K562 (cell line): Measurements from ENCODE around the gene HIKESHI. TPM values are rescaled to one million over a fixed set of nuclear protein-coding genes. Genes with fewer than 3 reads are reported as not detected.

Experiments used
- ARID1B ChIP-seq: fragments of 450-650 bp; IDR thresholded peaks from 2 replicates; pipeline ENCODE4 v1.6.1; 2016; ENCODE audit warnings: antibody characterized with exemption, mild to moderate bottlenecking, inconsistent platforms
- ATF3 ChIP-seq, 2 experiments: fragments of 450-650 bp in 1 of 2; sonication (generic) in 1 of 2; formaldehyde crosslinking in 1 of 2; IDR thresholded peaks in 1 of 2; conservative IDR thresholded peaks in 1 of 2; 2 replicates each; pipeline versions ENCODE4 v1.6.1 to v1.8.1; 2016 to 2023; ENCODE audit warnings: mild to moderate bottlenecking in 2 of 2, moderate library complexity in 2 of 2, inconsistent platforms in 1 of 2, missing genetic modification reagents in 1 of 2
- BACH1 ChIP-seq: fragments of 200-800 bp; sonication (Bioruptor generic); IDR thresholded peaks from 2 replicates; pipeline ENCODE4 v1.6.1; 2016; ENCODE audit warnings: missing genetic modification characterization, missing compliant biosample characterization
- C11orf30 ChIP-seq: fragments of 450-650 bp; IDR thresholded peaks from 2 replicates; pipeline ENCODE4 v1.6.1; 2016; ENCODE audit warnings: low read depth, mild to moderate bottlenecking
- CBFA2T2 ChIP-seq: fragments of 450-650 bp; conservative IDR thresholded peaks from 2 replicates; pipeline ENCODE4 v1.6.1; 2017; ENCODE audit warnings: mild to moderate bottlenecking
- CEBPG ChIP-seq, 3 experiments: fragments of 200-800 bp in 1 of 3; sonication (Bioruptor generic) in 1 of 3; sonication (generic) in 1 of 3; formaldehyde crosslinking in 1 of 3; IDR thresholded peaks in 2 of 3; conservative IDR thresholded peaks in 1 of 3; 2 replicates each; pipeline versions ENCODE4 v1.6.1 to v1.8.0; 2016 to 2022; ENCODE audit warnings: missing compliant biosample characterization in 2 of 3, missing genetic modification characterization in 2 of 3, mild to moderate bottlenecking in 1 of 3, missing genetic modification reagents in 1 of 3
- DDX20 ChIP-seq: fragments of 450-650 bp; IDR thresholded peaks from 2 replicates; pipeline ENCODE4 v1.6.1; 2016; ENCODE audit warnings: missing genetic modification characterization, low read depth, mild to moderate bottlenecking, missing compliant biosample characterization, moderate library complexity
- DIDO1 ChIP-seq: fragments of 450-650 bp; IDR thresholded peaks from 2 replicates; pipeline ENCODE4 v1.6.1; 2016; ENCODE audit warnings: low read depth, missing biosample characterization, missing genetic modification characterization
- DMBX1 ChIP-seq: fragments of 250-450 bp; sonication (Bioruptor Pico); IDR thresholded peaks from 2 replicates; pipeline ENCODE4 v1.8.0; 2022; ENCODE audit warnings: inconsistent platforms, mild to moderate bottlenecking, moderate library complexity, borderline replicate concordance
- FOS ChIP-seq: IDR thresholded peaks from 3 replicates; pipeline ENCODE4 v1.6.1; 2011; ENCODE audit not compliant: insufficient read length; ENCODE audit errors: extremely low read depth
- HDAC8 ChIP-seq: fragments of 450-650 bp; IDR thresholded peaks from 2 replicates; pipeline ENCODE4 v1.6.1; 2016; ENCODE audit warnings: mild to moderate bottlenecking, missing genetic modification characterization, moderate library complexity, missing compliant biosample characterization
- ID3 ChIP-seq, 2 experiments: fragments of 250-450 bp in 1 of 2; fragments of 450-650 bp in 1 of 2; sonication (Bioruptor Pico) in 1 of 2; IDR thresholded peaks; 2 replicates each; pipeline versions ENCODE4 v1.6.1 to v1.8.0; 2016 to 2021; ENCODE audit warnings: mild to moderate bottlenecking in 2 of 2, moderate library complexity in 2 of 2, missing compliant biosample characterization in 1 of 2, missing genetic modification characterization in 1 of 2
- JUND ChIP-seq, 2 experiments: IDR thresholded peaks; 2 replicates in 1 of 2; 3 replicates in 1 of 2; pipeline ENCODE4 v1.6.1; 2011; ENCODE audit warnings: borderline replicate concordance in 2 of 2, low read depth in 2 of 2, low read length in 2 of 2, improper control_type of control experiment in 1 of 2, missing biosample characterization in 1 of 2, missing genetic modification characterization in 1 of 2, missing genetic modification reagents in 1 of 2
- KDM1A ChIP-seq, 2 experiments: fragments of 450-650 bp; IDR thresholded peaks; 2 replicates each; pipeline ENCODE4 v1.6.1; 2016; ENCODE audit warnings: mild to moderate bottlenecking in 2 of 2
- PTTG1 ChIP-seq: fragments of 450-650 bp; IDR thresholded peaks from 2 replicates; pipeline ENCODE4 v1.6.1; 2016; ENCODE audit warnings: low read depth, mild to moderate bottlenecking, missing genetic modification characterization, missing compliant biosample characterization
- SMARCB1 ChIP-seq: IDR thresholded peaks from 2 replicates; pipeline ENCODE4 v1.6.1; 2011; ENCODE audit warnings: improper control_type of control experiment, low read depth; ENCODE audit not compliant: insufficient read length
- TEAD1 ChIP-seq, 2 experiments: fragments of 450-650 bp in 1 of 2; sonication (generic) in 1 of 2; formaldehyde crosslinking; IDR thresholded peaks; 2 replicates each; pipeline versions ENCODE4 v1.4.0 to v1.8.0; 2020 to 2022; ENCODE audit warnings: mild to moderate bottlenecking in 2 of 2, missing genetic modification reagents in 1 of 2
- ZNF175 ChIP-seq: fragments of 200-800 bp; sonication (Bioruptor generic); IDR thresholded peaks from 2 replicates; pipeline ENCODE4 v1.6.1; 2016; ENCODE audit warnings: low read depth, mild to moderate bottlenecking, missing genetic modification characterization, missing compliant biosample characterization
- ZNF395 ChIP-seq: fragments of 200-800 bp; sonication (Bioruptor generic); IDR thresholded peaks from 2 replicates; pipeline ENCODE4 v1.6.1; 2017; ENCODE audit warnings: missing genetic modification characterization, missing compliant biosample characterization
- ZNF740 ChIP-seq, 3 experiments: fragments of 200-800 bp in 1 of 3; sonication (Bioruptor generic) in 1 of 3; sonication (generic) in 1 of 3; formaldehyde crosslinking in 1 of 3; IDR thresholded peaks; 2 replicates each; pipeline versions ENCODE4 v1.6.1 to v1.8.0; 2016 to 2022; ENCODE audit warnings: mild to moderate bottlenecking in 2 of 3, missing compliant biosample characterization in 2 of 3, missing genetic modification characterization in 2 of 3, missing genetic modification reagents in 1 of 3
- polyA plus RNA-seq, 8 experiments: library from polyadenylated mRNA; depleted of rRNA in 4 of 8; stranded (reverse) in 5 of 8; unstranded in 3 of 8; fragments of >200 nt; fragmentation: Nextera tagmentation in 2 of 8; fragmentation: Illumina TruSeq in 1 of 8; extraction: Ambion mirVana in 2 of 8; extraction: Trizol in 1 of 8; gene quantifications; 2 replicates each; pipeline versions ENCODE4 v1.2.1 to v1.2.3, GENCODE V29; 2011 to 2014; ENCODE audit warnings: inconsistent platforms in 1 of 8, missing spikeins in 1 of 8
- total RNA-seq, 7 experiments: library from RNA; depleted of rRNA in 6 of 7; stranded (reverse); fragments of >200 nt in 6 of 7; fragmentation: Illumina TruSeq in 2 of 7; extraction: Trizol in 2 of 7; gene quantifications; 2 replicates each; pipeline versions ENCODE4 v1.2.1 to v1.2.3, GENCODE V29; 2011 to 2021; ENCODE audit warnings: low replicate concordance in 1 of 7

Gene HIKESHI
- total and polyA plus RNA-seq, 9 of the 15 experiments (the other 6 are each of a cell fraction or from before 2014, with no cell fraction given): 33.2 to 196 (median 62.7) TPM

- TF ChIP-seq ZNF740 (CRISPR knock-in tag; IDR thresholded peaks at IDR 0.05) (no peak), ZNF740 (tag; IDR thresholded peaks at IDR 0.05) (peak in 1 of 2 experiments; percentile 71; a peak in 1 of 4 replicates), DMBX1 (CRISPR knock-in tag) (peak; percentile 70; the same call in 1 of the 2 replicates), CBFA2T2 (peak; percentile 21; the same call in 1 of the 2 replicates), TEAD1 (CRISPR knock-in tag; IDR thresholded peaks at IDR 0.05) (peak; percentile 19 to 84; a peak in 2 of 4 replicates), C11orf30 (peak; percentile 97), DDX20 (peak; percentile 51; the same call in 1 of the 2 replicates), ID3 (CRISPR knock-in tag; IDR thresholded peaks at IDR 0.05) (no peak), ID3 (tag; IDR thresholded peaks at IDR 0.05) (no peak), ATF3 (IDR thresholded peaks at IDR 0.05) (peak; percentile 74), ATF3 (CRISPR knock-in tag; conservative IDR thresholded peaks at IDR 0.05) (no peak), FOS (no peak), JUND (IDR thresholded peaks at IDR 0.05; ENCODE audit: borderline replicate concordance, low read depth, low read length) (no peak), JUND (tag; IDR thresholded peaks at IDR 0.05; ENCODE audit: borderline replicate concordance, low read depth, low read length) (0 out of 3 replicates have a peak, but pooled peaks have one; percentile 46), BACH1 (peak; percentile 92), KDM1A (IDR thresholded peaks at IDR 0.05) (0 out of 4 replicates have a peak, but pooled peaks of 1 of the 2 experiments have one; percentile 13), ZNF395 (0 out of 2 replicates have a peak, but pooled peaks have one; percentile 26), CEBPG (CRISPR knock-in tag; IDR thresholded peaks at IDR 0.05) (peak; percentile 77), CEBPG (tag; conservative IDR thresholded peaks at IDR 0.05 in 1 of 2, IDR thresholded peaks at IDR 0.05 in 1 of 2) (peak in 1 of 2 experiments; percentile 75; a peak in 2 of 4 replicates), DIDO1 (tag) (no peak), PTTG1 (tag) (peak; percentile 72), ZNF175 (CRISPR knock-in tag) (0 out of 2 replicates have a peak, but pooled peaks have one; percentile 27), ARID1B (0 out of 2 replicates have a peak, but pooled peaks have one; percentile 30), HDAC8 (0 out of 2 replicates have a peak, but pooled peaks have one; percentile 59), SMARCB1 (no peak)
Measured at GRCh38 chr11:86370922-86371594, 69.0 kb downstream of the HIKESHI start (continued).
